Mesendoderm (in vitro differentiated cells): ENCODE measurements around the gene TXNL1.

Source experiments
- DNase-seq: peaks from one replicate; pipeline ENCODE4 v3.0.0; 2013
- H2AK5ac ChIP-seq: 2 replicates; pipeline ENCODE4 v1.6.1; 2013; ENCODE audit warnings: low read length, inconsistent platforms
- H2BK120ac ChIP-seq: 2 replicates; pipeline ENCODE4 v1.6.1; 2013; ENCODE audit warnings: low read depth, mild to moderate bottlenecking, low read length, moderate library complexity, mixed read lengths
- H2BK15ac ChIP-seq: replicated peaks from 2 replicates; pipeline ENCODE4 v1.6.1; 2013; ENCODE audit warnings: low read depth, mild to moderate bottlenecking, moderate library complexity
- H2BK5ac ChIP-seq: 2 replicates; pipeline ENCODE4 v1.6.1; 2013; ENCODE audit warnings: low read length, inconsistent platforms
- H3K18ac ChIP-seq: 2 replicates; pipeline ENCODE4 v1.6.1; 2013; ENCODE audit warnings: mild to moderate bottlenecking, low read length, mixed read lengths
- H3K23ac ChIP-seq: one replicate; pipeline ENCODE4 v1.6.1; 2013; ENCODE audit warnings: low read length
- H3K27ac ChIP-seq: 2 replicates; pipeline ENCODE4 v1.5.1; 2013; ENCODE audit warnings: low read depth, mild to moderate bottlenecking, inconsistent platforms, low read length, moderate library complexity
- H3K27me3 ChIP-seq: 2 replicates; pipeline ENCODE4 v1.6.1; 2013; ENCODE audit warnings: low read length, control low read depth, mild to moderate bottlenecking, inconsistent platforms; ENCODE audit not compliant: insufficient read depth, poor library complexity
- H3K36me3 ChIP-seq: 2 replicates; pipeline ENCODE4 v1.6.1; 2013; ENCODE audit warnings: low read length, inconsistent platforms; ENCODE audit not compliant: control insufficient read depth, insufficient read depth
- H3K4ac ChIP-seq: one replicate; pipeline ENCODE4 v1.6.1; 2013; ENCODE audit warnings: low read depth, mild to moderate bottlenecking, low read length, moderate library complexity
- H3K4me1 ChIP-seq: 2 replicates; pipeline ENCODE4 v1.6.1; 2013; ENCODE audit warnings: low read depth, low read length, inconsistent platforms; ENCODE audit not compliant: control insufficient read depth
- H3K4me2 ChIP-seq: 2 replicates; pipeline ENCODE4 v1.6.1; 2013; ENCODE audit warnings: low read length
- H3K4me3 ChIP-seq: 2 replicates; pipeline ENCODE4 v1.5.1; 2013; ENCODE audit warnings: mild to moderate bottlenecking, low read length
- H3K56ac ChIP-seq: one replicate; pipeline ENCODE4 v1.6.1; 2013; ENCODE audit warnings: low read length
- H3K79me1 ChIP-seq: 2 replicates; pipeline ENCODE4 v1.6.1; 2013; ENCODE audit warnings: low read length, inconsistent platforms
- H3K79me2 ChIP-seq: 2 replicates; pipeline ENCODE4 v1.6.1; 2013; ENCODE audit warnings: mild to moderate bottlenecking, low read length; ENCODE audit not compliant: control insufficient read depth, insufficient read depth
- H3K9ac ChIP-seq: 2 replicates; pipeline ENCODE4 v1.6.1; 2013; ENCODE audit warnings: low read length, inconsistent platforms
- H4K5ac ChIP-seq: one replicate; pipeline ENCODE4 v1.6.1; 2013; ENCODE audit warnings: low read length
- H4K8ac ChIP-seq: one replicate; pipeline ENCODE4 v1.6.1; 2013; ENCODE audit warnings: low read depth, mild to moderate bottlenecking, control low read depth, low read length, moderate library complexity
- WGBS: extraction: QIAGEN DNeasy Blood & Tissue Kit; methylation state at CpG from one replicate; pipeline ENCODE4 v1.1.7; 2013; ENCODE audit warnings: low lambda C conversion rate, missing lambda C conversion rate; ENCODE audit not compliant: insufficient coverage; ENCODE audit errors: extremely low coverage; 5-methylcytosine and 5-hydroxymethylcytosine counted together

The TXNL1 gene

GRCh38 chr18:56649996-56650395 is 11.6 kb upstream of the TXNL1 start:
- Histone ChIP-seq H2BK15ac (no peak overlapping the region), H3K56ac (no peak overlapping the region), H3K4me2 (no peak overlapping the region), H3K4me3 (no peak overlapping the region), H3K9ac (no peak overlapping the region), H2BK120ac (no peak overlapping the region), H3K4ac (no peak overlapping the region), H3K79me1 (peaks cover 6% of the 10 kb centered on the region), H3K36me3 (no peaks in the 10 kb centered on the region), H3K79me2 (peaks cover 7% of the 10 kb centered on the region), H3K27me3 (no peaks in the 10 kb centered on the region), H3K23ac (no peak overlapping the region), H3K18ac (no peak overlapping the region), H3K27ac (no peak overlapping the region), H4K5ac (no peak overlapping the region), H3K4me1 (peaks cover 4% of the 10 kb centered on the region), H2AK5ac (no peak overlapping the region), H2BK5ac (no peak overlapping the region), H4K8ac (no peak overlapping the region)
- no CpG with 5 or more reads among the region's 1 CpG for WGBS
- DNase-seq: no peak

GRCh38 chr18:56647951-56648893 is 9.8 kb upstream of the TXNL1 start:
- H3K27me3 ChIP-seq: no peaks in the 10 kb centered on the region
- no peak overlapping the region for H3K4ac ChIP-seq
- no peak overlapping the region for H3K23ac ChIP-seq
- no peak overlapping the region for H4K8ac ChIP-seq
- H4K5ac ChIP-seq: no peak overlapping the region
- no peaks in the 10 kb centered on the region for H3K36me3 ChIP-seq
- H3K79me2 ChIP-seq: peaks cover 7% of the 10 kb centered on the region
- H3K18ac ChIP-seq: peak overlapping the region; percentile 31
- peak overlapping the region; percentile 53 for H3K56ac ChIP-seq
- H3K9ac ChIP-seq: no peak overlapping the region
- H3K4me1 ChIP-seq: peaks cover 4% of the 10 kb centered on the region
- peak overlapping the region; percentile 30 for H3K4me2 ChIP-seq
- H2AK5ac ChIP-seq: peak overlapping the region; percentile 22
- peak; percentile 70 for DNase-seq
- H3K79me1 ChIP-seq: peaks cover 6% of the 10 kb centered on the region
- H3K27ac ChIP-seq: no peak overlapping the region
- no CpG with 5 or more reads among the region's 3 CpGs for WGBS
- no peak overlapping the region for H3K4me3 ChIP-seq
- peak overlapping the region; percentile 20 for H2BK5ac ChIP-seq
- H2BK15ac ChIP-seq: peak overlapping the region; percentile 13
- H2BK120ac ChIP-seq: no peak overlapping the region

- no peak overlapping the region for H3K4me2 ChIP-seq
- H3K79me2 ChIP-seq: peaks cover 6% of the 10 kb centered on the region
- H3K79me1 ChIP-seq: peaks cover 5% of the 10 kb centered on the region
- H4K8ac ChIP-seq: no peak overlapping the region
- no peak overlapping the region for H3K23ac ChIP-seq
- H3K4ac ChIP-seq: no peak overlapping the region
- no peak overlapping the region for H2AK5ac ChIP-seq
- no peak overlapping the region for H2BK120ac ChIP-seq
- no peak overlapping the region for H3K18ac ChIP-seq
- H2BK5ac ChIP-seq: no peak overlapping the region
- no peak overlapping the region for H3K9ac ChIP-seq
- no peak overlapping the region for H3K4me3 ChIP-seq
- no peak overlapping the region for H4K5ac ChIP-seq
- DNase-seq: no peak
- no peak overlapping the region for H2BK15ac ChIP-seq
- H3K36me3 ChIP-seq: no peaks in the 10 kb centered on the region
- no peak overlapping the region for H3K27ac ChIP-seq
- H3K4me1 ChIP-seq: peaks cover 4% of the 10 kb centered on the region
- no peaks in the 10 kb centered on the region for H3K27me3 ChIP-seq
- H3K56ac ChIP-seq: no peak overlapping the region
Observed at GRCh38 chr18:56647071-56647470, 8.7 kb upstream of the TXNL1 start.

- no peak overlapping the region for H4K8ac ChIP-seq
- peak; percentile 18 for DNase-seq
- no peak overlapping the region for H3K18ac ChIP-seq
- no peaks in the 10 kb centered on the region for H3K79me2 ChIP-seq
- H3K27me3 ChIP-seq: no peaks in the 10 kb centered on the region
- H3K4me1 ChIP-seq: peaks cover 2% of the 10 kb centered on the region
- no CpG with 5 or more reads among the region's 5 CpGs for WGBS
- H3K23ac ChIP-seq: no peak overlapping the region
- H3K4me2 ChIP-seq: no peak overlapping the region
- no peak overlapping the region for H2BK15ac ChIP-seq
- H3K9ac ChIP-seq: no peak overlapping the region
- H3K56ac ChIP-seq: no peak overlapping the region
- no peak overlapping the region for H2BK120ac ChIP-seq
- no peak overlapping the region for H3K4ac ChIP-seq
- no peak overlapping the region for H3K27ac ChIP-seq
- H3K4me3 ChIP-seq: no peak overlapping the region
- H3K79me1 ChIP-seq: no peaks in the 10 kb centered on the region
- H4K5ac ChIP-seq: no peak overlapping the region
- no peak overlapping the region for H2AK5ac ChIP-seq
- H2BK5ac ChIP-seq: no peak overlapping the region
- H3K36me3 ChIP-seq: no peaks in the 10 kb centered on the region
Observed at GRCh38 chr18:56645415-56646016, 7.1 kb upstream of the TXNL1 start.

- no peak overlapping the region for H3K9ac ChIP-seq
- H3K36me3 ChIP-seq: no peaks in the 10 kb centered on the region
- H3K23ac ChIP-seq: no peak overlapping the region
- peaks cover 2% of the 10 kb centered on the region for H3K4me1 ChIP-seq
- H4K5ac ChIP-seq: no peak overlapping the region
- H2BK15ac ChIP-seq: no peak overlapping the region
- WGBS: no CpG with 5 or more reads among the region's 3 CpGs
- no peaks in the 10 kb centered on the region for H3K27me3 ChIP-seq
- H3K4me3 ChIP-seq: no peak overlapping the region
- no peak overlapping the region for H3K4me2 ChIP-seq
- H2BK120ac ChIP-seq: no peak overlapping the region
- no peak overlapping the region for H2BK5ac ChIP-seq
- H2AK5ac ChIP-seq: no peak overlapping the region
- no peak for DNase-seq
- no peaks in the 10 kb centered on the region for H3K79me1 ChIP-seq
- H3K56ac ChIP-seq: no peak overlapping the region
- H3K79me2 ChIP-seq: no peaks in the 10 kb centered on the region
- H4K8ac ChIP-seq: no peak overlapping the region
- no peak overlapping the region for H3K27ac ChIP-seq
- H3K4ac ChIP-seq: no peak overlapping the region
- H3K18ac ChIP-seq: no peak overlapping the region
Observed at GRCh38 chr18:56643381-56643780, 5.0 kb upstream of the TXNL1 start.
